ENCODE measurements around the gene NSDHL. TPM values are rescaled to one million over a fixed set of nuclear protein-coding genes. Genes with fewer than 3 reads are reported as not detected.

The NSDHL gene
- total RNA-seq, 1 donor from 2014 or later = 29.0 TPM

DNA sequence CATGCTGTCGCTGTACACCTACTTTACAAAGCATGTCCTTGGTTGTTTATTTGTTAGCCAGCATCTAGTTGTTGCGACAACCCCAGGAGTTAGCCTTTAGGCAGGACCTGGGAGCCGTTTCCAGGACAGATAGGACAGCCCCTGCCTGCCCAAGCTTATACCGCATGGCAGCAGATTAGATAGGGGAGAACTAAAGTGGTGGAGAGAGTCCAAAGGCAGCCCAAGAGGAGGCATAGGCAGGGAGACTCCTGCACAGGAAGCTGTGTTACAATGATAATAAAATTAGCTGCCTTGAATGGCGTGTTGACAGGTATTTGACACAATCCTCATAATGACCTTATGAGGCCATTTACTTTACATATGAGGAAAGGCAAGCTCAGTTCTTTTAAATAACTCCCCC, 13.0 kb downstream of the NSDHL start:
- Mint-ChIP-seq H3K27me3 (no peaks in the 10 kb centered on the region), H3K9me3 (ENCODE audit: low read depth) (peaks cover 14% of the 10 kb centered on the region)

DNA sequence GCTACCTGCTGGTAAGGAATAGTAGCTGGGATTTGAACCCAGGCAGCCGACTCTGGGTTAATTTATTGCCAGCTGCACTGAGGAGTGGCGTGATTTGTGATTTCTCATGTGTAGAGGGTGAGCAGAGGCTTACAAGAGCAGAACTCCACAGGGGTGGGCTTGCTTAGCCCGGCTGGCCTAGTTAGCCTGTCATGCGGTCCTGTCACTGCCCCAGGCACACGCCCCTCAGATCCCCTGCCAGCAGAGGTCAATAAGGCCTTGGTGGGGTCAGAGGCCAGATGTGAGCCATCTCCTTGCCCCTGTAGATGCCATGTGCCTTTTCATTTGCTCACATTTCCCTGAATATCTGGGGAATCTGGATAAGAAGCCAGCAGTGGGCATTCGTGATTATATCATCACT, 13.4 kb downstream of the NSDHL start:
- Mint-ChIP-seq H3K27ac (no peak overlapping the region), H3K4me3 (ENCODE audit: low read depth) (no peak overlapping the region), H3K4me1 (ENCODE audit: low read depth) (peaks cover 3% of the 10 kb centered on the region), H3K36me3 (ENCODE audit: insufficient read depth) (peaks cover 8% of the 10 kb centered on the region), H3K9me3 (ENCODE audit: low read depth) (peaks cover 13% of the 10 kb centered on the region), H3K27me3 (no peaks in the 10 kb centered on the region)
- TF ChIP-seq, protein P1, sequence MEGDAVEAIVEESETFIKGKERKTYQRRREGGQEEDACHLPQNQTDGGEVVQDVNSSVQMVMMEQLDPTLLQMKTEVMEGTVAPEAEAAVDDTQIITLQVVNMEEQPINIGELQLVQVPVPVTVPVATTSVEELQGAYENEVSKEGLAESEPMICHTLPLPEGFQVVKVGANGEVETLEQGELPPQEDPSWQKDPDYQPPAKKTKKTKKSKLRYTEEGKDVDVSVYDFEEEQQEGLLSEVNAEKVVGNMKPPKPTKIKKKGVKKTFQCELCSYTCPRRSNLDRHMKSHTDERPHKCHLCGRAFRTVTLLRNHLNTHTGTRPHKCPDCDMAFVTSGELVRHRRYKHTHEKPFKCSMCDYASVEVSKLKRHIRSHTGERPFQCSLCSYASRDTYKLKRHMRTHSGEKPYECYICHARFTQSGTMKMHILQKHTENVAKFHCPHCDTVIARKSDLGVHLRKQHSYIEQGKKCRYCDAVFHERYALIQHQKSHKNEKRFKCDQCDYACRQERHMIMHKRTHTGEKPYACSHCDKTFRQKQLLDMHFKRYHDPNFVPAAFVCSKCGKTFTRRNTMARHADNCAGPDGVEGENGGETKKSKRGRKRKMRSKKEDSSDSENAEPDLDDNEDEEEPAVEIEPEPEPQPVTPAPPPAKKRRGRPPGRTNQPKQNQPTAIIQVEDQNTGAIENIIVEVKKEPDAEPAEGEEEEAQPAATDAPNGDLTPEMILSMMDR (IDR thresholded peaks at IDR 0.05; ENCODE audit: unreplicated experiment) = no peak
- DNase-seq (ENCODE audit: low spot score, unreplicated experiment) = no peak

More for the DNA sequence above, 13.0 kb downstream of the NSDHL start:
- peaks cover 3% of the 10 kb centered on the region for H3K4me1 Mint-ChIP-seq (ENCODE audit: low read depth)
- no peak overlapping the region for H3K27ac Mint-ChIP-seq
- H3K4me3 Mint-ChIP-seq (ENCODE audit: low read depth) = no peak overlapping the region
- peaks cover 12% of the 10 kb centered on the region for H3K36me3 Mint-ChIP-seq (ENCODE audit: insufficient read depth)
- DNase-seq (ENCODE audit: low spot score, unreplicated experiment) = no peak
- TF ChIP-seq, protein P1 (IDR thresholded peaks at IDR 0.05; ENCODE audit: unreplicated experiment) = no peak

DNA sequence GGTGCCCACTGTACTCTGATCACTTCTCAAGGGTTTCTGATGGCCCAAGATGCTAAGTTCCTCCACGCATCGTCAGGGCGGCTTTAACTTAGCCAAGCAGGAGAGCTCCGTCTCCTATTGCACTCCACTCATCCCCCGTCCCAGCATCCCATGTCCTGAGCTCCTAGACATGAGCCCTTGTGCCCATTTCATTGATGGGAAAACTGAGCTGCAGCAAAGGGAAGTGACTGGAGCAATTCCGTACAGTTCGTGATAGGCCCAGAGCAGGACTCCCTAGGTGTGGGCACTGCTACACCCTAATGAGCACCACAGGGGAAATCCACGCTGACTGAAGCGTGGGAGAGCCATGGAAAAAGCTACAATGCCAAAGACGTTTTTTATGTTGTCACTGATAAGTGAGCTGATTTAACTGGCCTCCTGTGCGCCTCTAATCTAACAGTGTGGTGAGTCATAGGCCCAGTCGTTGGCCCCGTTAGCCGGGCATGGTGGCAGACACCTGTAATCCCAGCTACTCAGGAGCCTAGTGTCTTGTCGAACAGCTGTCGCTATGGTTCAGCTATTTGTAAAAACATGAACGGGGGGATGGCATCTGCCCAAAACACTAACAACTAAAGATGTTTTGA, 14.9 kb downstream of the NSDHL start:
- Mint-ChIP-seq H3K9me3 (ENCODE audit: low read depth) (peaks cover 13% of the 10 kb centered on the region), H3K27me3 (no peaks in the 10 kb centered on the region), H3K4me3 (ENCODE audit: low read depth) (no peak overlapping the region), H3K27ac (no peak overlapping the region), H3K4me1 (ENCODE audit: low read depth) (no peaks in the 10 kb centered on the region), H3K36me3 (ENCODE audit: insufficient read depth) (peaks cover 9% of the 10 kb centered on the region)
- TF ChIP-seq, protein P1 (IDR thresholded peaks at IDR 0.05; ENCODE audit: unreplicated experiment) = no peak
- DNase-seq (ENCODE audit: low spot score, unreplicated experiment) = no peak

DNA sequence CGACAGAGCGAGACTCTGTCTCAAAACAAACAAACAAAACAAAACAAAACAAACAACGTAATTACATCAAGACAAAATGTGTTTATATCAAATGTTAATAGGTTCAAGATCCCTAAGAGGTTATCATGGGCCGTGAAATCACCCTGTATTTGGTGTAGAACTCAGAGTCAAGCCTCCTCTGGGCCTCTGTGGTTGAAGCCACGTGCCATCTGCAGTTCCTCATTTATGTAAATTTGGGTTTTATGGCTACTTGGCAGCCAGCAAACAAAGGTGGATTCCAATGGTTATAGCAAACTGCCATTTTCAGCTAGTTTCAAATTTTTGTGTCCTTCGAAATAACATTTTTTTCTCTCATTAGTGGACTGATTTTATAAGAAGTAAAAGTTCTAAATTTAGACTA, 16.4 kb downstream of the NSDHL start:
- no peak overlapping the region for H3K27ac Mint-ChIP-seq
- TF ChIP-seq, protein P1 (IDR thresholded peaks at IDR 0.05; ENCODE audit: unreplicated experiment) = no peak

DNA sequence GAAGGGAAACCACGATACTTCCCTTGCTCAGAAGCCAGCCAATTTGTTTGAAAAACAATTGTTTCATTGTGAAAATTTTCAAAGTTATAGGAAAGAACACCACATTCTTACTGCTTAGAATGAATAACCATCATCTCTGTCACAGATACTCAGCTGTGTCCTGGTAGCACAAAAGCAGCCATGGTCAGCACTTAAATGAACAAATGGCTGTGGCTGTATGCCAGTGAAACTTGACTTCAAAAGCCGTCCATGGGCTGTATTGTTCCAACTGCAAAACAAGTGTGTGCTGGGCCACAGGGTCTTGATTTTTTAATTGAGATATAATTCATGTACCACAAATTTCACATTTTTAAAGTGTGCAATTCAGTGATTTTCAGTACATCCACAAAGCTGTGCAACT, 19.6 kb downstream of the NSDHL start:
- Mint-ChIP-seq H3K9me3 (ENCODE audit: low read depth) (peaks cover 29% of the 10 kb centered on the region), H3K4me1 (ENCODE audit: low read depth) (no peaks in the 10 kb centered on the region), H3K36me3 (ENCODE audit: insufficient read depth) (peaks cover 19% of the 10 kb centered on the region), H3K27ac (no peak overlapping the region), H3K4me3 (ENCODE audit: low read depth) (no peak overlapping the region), H3K27me3 (no peaks in the 10 kb centered on the region)
- TF ChIP-seq, protein P1 (IDR thresholded peaks at IDR 0.05; ENCODE audit: unreplicated experiment) = no peak
- no peak for DNase-seq (ENCODE audit: low spot score, unreplicated experiment)

More for the DNA sequence above, 16.4 kb downstream of the NSDHL start:
- no peaks in the 10 kb centered on the region for H3K4me1 Mint-ChIP-seq (ENCODE audit: low read depth)
- H3K27me3 Mint-ChIP-seq = no peaks in the 10 kb centered on the region
- H3K9me3 Mint-ChIP-seq (ENCODE audit: low read depth) = peaks cover 19% of the 10 kb centered on the region
- no peak for DNase-seq (ENCODE audit: low spot score, unreplicated experiment)
- H3K4me3 Mint-ChIP-seq (ENCODE audit: low read depth) = no peak overlapping the region
- H3K36me3 Mint-ChIP-seq (ENCODE audit: insufficient read depth) = peaks cover 14% of the 10 kb centered on the region

Data from progenitor cell of endocrine pancreas (in vitro differentiated cells).